Measurements from ENCODE around the gene DUSP22.
A peak's percentile ranks its signal among the peaks of the same experiment; 100 is the strongest.
"Not testable (repeated sequence)": the region's sequence is repeated elsewhere in the genome, so short reads cannot be mapped to it uniquely, and the experiment has no call there.

The DUSP22 gene

GRCh38 chr6:280775-281468, 11.4 kb upstream of the DUSP22 start:
- DNase-seq = no peak

- DNase-seq = no peak
These were observed 10.7 kb upstream of the DUSP22 start for GRCh38 chr6:281469-282103.

GRCh38 chr6:282177-282866, 10.0 kb upstream of the DUSP22 start:
- DNase-seq = no peak

- no peak for DNase-seq
These were observed 9.3 kb upstream of the DUSP22 start for GRCh38 chr6:282867-283416.

GRCh38 chr6:284486-284885, 7.8 kb upstream of the DUSP22 start:
- no peak for DNase-seq

GRCh38 chr6:285030-285771, 7.1 kb upstream of the DUSP22 start:
- no peak for DNase-seq

GRCh38 chr6:285902-286301, 6.4 kb upstream of the DUSP22 start:
- DNase-seq = not testable (repeated sequence)

- DNase-seq = no peak
These were observed 5.4 kb upstream of the DUSP22 start for GRCh38 chr6:286681-287488.

GRCh38 chr6:287489-287860, 4.8 kb upstream of the DUSP22 start:
- no peak for DNase-seq

GRCh38 chr6:288866-289265, 3.4 kb upstream of the DUSP22 start:
- no peak for DNase-seq

GRCh38 chr6:290111-290922, 2.0 kb upstream of the DUSP22 start:
- no peak for DNase-seq

- no peak for DNase-seq
These were observed 1.0 kb upstream of the DUSP22 start for GRCh38 chr6:291204-291696.

- peak; percentile 71 to 74 for DNase-seq
These were observed 362 bp downstream of the DUSP22 start for GRCh38 chr6:292506-293192.

GRCh38 chr6:293193-294174, 1.2 kb downstream of the DUSP22 start:
- DNase-seq = peak; percentile 18 to 45

- DNase-seq = no peak
These were observed 2.6 kb downstream of the DUSP22 start for GRCh38 chr6:294656-295565.

GRCh38 chr6:296151-297122, 4.2 kb downstream of the DUSP22 start:
- no peak for DNase-seq
